COLO668 (cell line): ENCODE data around the gene ZNF398.
"Not testable (repeated sequence)": the region's sequence is repeated elsewhere in the genome, so short reads cannot be mapped to it uniquely, and the experiment has no call there.

Experiments used
- DNase-seq: peaks from one replicate; lab custom pipeline; 2025; ENCODE audit not compliant: unreplicated experiment; lab: John Stamatoyannopoulos, UW

Gene ZNF398, protein sequence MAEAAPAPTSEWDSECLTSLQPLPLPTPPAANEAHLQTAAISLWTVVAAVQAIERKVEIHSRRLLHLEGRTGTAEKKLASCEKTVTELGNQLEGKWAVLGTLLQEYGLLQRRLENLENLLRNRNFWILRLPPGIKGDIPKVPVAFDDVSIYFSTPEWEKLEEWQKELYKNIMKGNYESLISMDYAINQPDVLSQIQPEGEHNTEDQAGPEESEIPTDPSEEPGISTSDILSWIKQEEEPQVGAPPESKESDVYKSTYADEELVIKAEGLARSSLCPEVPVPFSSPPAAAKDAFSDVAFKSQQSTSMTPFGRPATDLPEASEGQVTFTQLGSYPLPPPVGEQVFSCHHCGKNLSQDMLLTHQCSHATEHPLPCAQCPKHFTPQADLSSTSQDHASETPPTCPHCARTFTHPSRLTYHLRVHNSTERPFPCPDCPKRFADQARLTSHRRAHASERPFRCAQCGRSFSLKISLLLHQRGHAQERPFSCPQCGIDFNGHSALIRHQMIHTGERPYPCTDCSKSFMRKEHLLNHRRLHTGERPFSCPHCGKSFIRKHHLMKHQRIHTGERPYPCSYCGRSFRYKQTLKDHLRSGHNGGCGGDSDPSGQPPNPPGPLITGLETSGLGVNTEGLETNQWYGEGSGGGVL

DNA sequence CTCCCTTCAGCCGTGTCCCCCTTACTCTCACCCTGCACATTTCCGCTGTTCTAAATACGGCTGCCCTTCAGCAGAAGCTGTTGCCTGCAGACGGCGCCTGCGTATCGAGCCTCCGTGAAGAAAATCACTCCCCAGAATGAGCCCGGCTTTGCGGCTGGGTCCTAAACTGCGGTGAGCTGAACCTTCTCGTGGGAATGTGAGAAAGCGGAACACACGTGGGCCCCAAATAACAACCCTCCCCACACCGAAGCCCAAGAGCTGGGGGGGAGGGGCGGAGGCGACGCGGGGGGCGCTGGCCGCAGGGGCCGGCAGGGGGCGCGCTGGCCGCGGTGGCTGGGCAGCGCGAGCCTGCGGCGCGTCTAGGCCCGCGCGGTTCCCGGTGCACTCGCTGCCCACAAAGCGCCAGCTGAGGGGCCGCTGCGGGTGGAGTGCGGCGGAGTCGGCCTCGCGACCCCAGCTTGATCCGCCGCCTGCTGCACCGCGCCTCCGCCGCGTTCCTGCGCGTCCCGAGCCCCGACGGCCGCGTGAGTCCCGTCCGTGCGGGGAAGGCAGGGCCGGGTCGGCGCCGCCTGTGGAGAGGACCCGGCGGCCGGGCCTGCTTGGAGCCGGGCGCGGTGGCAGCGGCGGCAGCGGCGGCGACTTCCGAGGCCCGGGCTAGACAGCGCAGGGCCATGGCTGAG lies at the start of gene ZNF398:
Gene ZNF398, plus strand, starts transcription at position 382 of the 680 bp plus-strand sequence. Its CDS starts 290 bp downstream, at position 672.
- DNase-seq: peak; percentile 90

DNA sequence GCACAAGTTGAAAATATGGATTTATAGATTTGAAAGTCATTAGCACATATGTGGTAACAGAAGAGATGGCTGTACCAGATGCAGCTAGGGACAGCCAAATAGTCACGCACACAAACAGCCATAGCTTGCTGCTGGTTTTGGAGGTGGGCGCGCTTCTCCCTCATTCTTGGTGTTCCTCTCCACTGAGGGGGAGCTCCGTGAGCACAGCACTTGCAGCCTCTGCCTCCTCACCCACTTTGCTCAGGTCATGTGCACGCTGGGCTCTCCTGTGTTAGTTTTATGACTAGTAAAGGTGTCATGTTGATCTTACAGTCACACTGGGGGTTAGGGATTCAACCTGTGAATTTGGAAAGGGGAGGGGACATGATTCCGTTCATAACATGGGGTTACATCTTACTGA lies 48.2 kb upstream of the ZNF398 start:
- no peak for DNase-seq

DNA sequence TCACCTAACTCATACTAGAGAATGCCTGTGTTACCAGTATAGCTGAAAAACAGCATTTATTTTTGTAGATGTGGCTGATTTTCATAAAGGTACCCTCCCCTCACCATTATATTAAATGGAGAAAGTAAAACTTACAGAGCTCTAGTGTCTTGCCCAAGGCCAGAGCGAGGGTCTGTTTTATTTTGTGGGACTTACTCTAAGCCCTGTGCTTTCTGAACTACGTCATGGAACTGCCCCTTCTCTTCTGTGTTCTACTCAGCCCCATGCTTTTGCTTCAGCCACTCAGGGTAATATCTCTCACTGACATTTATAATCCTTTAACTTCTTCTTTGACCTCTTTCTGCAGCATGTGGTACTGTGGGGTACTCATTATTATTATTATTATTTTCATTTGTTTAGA lies 46.4 kb upstream of the ZNF398 start:
- DNase-seq: no peak

DNA sequence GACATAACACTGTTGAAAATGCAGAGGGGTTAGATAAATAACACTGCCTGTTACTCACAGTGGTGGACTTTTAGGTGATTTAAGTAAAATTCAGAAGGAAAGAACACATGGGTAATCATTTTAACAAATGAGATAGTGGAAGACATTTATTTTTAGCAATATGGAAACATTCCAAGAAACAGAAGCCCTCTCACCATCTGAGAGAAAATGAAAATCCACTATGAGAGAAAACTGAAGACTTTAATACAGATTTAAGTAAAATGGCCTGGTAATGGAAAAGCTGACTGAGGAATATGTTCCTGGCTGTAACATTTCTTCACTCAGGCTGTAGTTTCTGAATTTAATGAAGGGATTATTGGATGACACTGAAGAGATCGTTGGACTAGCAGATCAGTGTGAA lies 44.6 kb upstream of the ZNF398 start:
- DNase-seq: no peak

DNA sequence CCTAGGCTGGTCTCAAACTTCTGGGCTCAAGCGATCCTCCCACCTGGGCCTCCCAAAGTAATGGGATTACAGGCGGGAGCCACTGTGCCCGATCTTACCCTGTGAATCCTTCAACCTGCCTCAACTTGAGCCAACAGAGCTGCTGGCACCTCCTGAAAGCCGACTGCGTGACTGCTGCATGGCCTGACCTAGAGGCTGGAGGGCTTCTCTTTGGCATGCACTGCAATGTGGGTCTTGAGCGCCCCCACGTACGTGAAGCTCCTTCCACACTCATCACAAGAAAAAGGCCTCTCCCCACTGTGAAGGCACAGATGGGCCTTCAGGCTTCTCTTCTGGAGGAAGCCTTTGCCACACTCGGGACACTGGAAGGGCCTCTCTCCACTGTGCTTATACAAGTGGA lies 43.8 kb upstream of the ZNF398 start:
- DNase-seq: no peak

DNA sequence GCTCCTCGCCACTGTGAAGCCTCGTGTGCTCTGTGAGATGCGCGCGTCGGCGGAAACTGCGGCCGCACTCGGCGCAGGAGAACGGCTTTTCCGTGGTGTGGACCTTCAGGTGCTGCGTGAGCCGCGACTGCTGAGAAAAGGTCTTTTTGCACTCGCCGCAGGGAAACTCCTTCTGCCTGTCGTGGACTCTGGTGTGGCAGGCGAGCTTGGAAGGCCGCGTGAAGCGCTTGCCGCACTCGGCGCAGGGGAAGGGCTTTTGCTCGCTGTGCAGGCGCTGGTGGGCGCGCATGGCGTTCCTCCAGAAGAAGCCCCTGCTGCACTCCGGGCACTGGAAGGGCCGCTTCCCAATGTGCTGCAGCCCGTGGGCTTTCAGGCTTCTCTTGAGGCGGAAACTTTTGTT lies 43.0 kb upstream of the ZNF398 start:
- no peak for DNase-seq

DNA sequence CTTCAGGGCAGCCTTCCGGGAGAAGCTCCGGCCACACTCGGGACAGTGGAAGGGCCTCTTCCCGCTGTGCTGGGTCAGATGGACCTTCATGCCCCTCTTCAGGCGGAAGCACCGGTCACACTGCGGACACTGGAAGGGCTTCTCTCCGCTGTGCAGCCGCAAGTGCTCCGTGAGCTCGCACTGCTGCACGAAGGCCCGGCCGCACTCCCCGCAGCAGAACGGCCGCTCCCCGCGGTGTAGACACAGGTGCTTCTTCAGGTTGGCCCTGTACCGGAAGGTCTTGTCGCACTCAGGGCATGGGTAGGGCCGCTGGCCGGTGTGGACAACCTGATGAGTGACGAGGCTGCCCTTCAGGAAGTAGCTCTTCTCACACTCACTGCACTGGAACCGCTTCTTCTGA lies 42.5 kb upstream of the ZNF398 start:
- DNase-seq: no peak

DNA sequence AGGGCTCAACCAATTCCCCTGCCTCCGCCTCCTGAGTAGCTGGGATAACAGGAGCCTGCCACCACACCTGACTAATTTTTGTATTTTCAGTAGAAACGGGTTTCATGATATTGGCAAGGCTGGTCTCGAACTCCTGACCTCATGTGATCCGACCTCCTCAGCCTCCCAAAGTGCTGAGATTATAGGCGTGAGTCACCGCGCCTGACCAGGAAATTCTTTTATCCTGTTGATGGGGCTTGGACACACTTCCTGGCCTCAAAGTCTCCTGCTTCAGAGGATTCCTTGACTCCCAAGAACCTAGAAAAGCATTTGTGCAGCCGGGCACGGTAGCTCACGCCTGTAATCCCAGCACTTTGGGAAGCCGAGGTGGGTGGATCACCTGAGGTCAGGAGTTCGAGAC lies 37.3 kb upstream of the ZNF398 start:
- DNase-seq: no peak

DNA sequence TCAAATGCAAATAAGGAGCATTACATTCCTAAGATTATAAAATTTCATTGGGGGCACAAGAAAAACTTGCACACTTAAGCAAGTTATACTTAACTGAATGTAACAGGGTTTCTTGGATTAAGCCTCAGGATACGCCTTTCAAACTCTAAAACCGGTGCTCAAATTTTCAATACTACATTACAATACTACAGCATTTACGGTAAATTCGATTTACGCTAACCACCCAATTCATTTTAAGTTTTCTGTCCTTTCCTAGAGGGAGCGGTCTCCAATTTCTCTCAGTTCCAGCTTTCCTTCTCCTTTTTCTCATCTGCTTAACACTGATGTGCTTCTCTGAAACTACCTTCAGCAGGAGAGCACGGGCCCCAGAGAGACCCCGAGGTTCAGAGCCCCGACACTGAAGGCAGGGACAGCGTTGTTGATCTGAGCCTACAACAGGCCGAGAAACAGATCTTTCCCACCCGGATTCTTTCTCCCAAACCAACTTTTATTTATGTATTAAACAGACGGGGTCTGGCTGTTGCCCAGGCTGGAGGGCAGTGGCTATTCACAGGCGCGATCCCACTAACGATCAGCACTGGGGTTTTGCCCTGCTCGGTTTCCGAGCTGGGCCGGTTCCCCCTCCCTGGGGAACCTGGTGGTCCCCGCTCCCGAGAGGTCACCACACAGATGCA lies 21.9 kb upstream of the ZNF398 start:
- no peak for DNase-seq

DNA sequence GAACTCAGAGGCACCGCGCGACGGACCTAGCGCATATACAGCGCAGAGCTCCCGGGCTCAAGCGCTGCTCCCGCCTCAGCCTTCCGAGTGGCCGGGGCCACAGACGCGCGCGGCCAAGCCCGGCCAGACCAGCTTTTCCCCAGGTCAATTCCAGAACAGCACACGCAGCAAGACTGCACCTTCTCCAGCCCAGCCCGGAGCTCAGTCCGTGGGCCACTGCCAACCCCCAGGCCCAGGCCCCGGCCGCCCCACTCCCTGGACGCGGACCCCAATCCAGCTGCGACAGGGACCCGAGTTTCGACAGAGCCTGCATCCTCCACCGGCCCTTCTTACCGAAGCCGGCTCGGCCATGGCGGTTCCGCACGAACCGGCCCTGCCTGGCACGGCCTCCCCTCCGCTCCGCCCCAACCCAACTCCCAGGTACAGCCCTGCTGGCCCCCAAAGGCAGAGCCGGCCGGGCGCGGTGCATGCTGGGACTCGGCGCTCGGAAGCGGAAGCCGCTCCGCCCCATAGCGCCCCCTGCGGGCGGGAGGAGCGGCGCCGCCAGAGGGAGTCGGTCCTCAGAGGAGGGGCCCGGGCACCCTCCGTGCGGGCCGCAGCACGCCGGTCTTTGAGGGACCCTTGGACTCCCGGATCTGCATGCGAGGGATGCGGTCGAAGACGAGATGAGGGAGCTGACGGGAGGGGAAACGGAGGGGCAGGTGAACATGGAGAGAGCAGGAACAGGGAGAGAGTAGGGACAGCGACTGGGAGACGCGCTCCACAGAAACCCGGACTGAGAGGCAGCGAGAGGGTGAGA lies 21.2 kb upstream of the ZNF398 start, which contains the start of gene ZNF425:
Gene ZNF425, minus strand, starts transcription at position 462 of the 799 bp plus-strand sequence. Its CDS starts 111 bp downstream, at position 351.
- peak; percentile 96 for DNase-seq

DNA sequence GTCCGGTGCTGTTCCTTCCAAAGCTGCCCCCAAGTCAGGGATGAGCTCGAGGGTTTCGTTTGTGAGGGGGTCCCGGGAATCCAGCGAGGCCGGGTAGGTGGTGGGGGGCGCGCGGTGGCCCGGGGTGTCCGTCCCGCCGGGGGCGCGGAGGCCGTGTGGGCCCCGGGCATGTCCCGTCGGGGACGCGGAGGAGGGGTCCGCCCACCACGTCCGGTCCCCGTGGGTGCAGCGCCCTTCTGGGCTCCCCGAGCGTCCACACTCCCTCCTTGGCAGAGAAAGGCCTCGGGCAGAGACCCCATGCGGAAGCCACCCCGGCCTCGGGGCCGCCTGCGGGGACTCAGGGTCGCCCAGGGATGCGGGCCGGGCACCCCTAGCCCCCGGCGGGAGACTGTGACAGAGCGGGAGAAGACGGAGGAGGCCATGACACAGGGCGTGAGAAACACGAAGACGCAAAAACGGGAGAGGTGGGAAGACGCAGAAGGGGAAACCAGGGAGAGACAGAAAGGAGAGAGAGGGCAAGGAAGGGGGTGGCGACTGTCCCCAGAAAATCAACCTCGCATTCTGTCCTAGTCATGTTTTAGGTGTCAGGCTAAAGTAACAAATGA lies 20.5 kb upstream of the ZNF398 start:
- peak; percentile 70 for DNase-seq

DNA sequence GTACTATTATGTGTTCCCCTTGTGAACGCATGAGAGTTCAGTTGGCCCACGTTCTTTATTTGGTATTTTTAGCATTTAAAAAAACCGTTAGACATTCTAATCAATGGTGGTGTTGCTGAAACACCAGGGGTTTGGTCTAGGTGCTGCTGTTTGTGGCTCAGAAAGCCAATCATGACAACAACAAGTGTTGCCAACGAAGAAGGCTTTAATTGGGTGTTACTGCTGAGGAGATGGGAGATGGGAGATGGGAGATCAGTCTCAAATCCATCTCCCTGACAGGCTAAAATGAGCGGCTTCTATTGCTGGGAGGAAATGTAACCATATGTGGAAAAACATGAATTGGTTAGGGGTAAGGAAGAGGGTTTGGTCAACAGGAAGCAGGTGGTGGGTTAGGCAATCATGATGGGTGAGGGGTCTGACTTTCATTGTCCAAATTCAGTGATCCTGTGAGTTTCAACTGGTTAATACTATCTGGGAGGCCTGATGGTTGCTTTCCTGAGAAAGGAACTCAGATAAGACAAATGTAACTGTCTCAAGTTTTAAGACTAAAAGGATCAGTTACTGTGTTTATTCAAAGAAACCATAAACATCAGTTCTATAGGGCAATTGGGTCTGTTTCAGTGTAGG lies 16.6 kb upstream of the ZNF398 start:
- DNase-seq: no peak

DNA sequence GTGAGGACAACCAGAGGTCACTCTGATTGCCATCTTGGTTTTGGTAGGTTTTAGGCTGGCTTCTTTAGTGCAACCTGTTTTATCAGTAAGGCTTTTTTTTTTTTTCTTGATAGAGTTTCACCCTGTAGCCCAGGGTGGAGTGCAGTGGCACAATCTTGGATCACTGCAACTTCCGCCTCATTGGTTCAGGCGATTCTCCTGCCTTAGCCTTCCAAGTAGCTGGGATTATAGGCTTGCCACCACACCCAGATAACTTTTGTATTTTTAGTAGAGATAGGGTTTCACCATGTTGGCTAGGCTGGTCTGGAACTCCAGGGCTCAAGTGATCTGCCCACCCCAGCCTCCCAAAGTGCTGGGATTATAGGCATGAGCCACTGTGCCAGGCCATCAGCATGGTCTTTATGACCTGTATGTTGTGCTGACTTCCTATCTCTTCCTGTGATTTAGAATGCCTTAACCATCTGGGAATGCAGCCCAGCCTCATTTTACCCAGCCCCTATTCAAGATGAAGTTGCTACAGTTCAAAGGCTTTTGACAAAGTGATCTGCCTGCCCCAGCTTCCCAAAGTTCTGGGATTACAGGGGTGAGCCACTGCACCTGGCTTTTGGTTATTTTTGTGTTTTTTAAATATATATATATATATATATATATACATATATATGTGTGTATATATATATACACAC lies 14.1 kb upstream of the ZNF398 start:
- no peak for DNase-seq

DNA sequence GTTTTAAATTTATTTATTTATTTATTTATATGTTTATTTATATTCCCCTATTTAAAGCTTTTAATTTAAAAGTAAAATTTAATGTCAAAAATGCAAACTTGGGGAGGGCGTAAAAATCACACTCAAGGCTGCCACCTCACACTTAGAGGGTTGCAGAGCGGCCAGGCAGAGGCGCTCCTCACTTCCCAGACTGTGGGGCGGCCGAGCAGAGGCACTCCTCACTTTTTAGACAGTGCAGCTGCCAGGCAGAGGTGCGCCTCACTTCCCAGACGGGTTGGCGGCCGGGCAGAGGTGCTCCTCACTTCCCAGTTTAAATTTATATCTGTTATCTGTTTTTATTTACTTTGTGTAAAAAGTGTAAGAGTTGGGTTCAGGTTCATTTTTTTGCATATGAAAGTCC lies 11.1 kb upstream of the ZNF398 start:
- no peak for DNase-seq

DNA sequence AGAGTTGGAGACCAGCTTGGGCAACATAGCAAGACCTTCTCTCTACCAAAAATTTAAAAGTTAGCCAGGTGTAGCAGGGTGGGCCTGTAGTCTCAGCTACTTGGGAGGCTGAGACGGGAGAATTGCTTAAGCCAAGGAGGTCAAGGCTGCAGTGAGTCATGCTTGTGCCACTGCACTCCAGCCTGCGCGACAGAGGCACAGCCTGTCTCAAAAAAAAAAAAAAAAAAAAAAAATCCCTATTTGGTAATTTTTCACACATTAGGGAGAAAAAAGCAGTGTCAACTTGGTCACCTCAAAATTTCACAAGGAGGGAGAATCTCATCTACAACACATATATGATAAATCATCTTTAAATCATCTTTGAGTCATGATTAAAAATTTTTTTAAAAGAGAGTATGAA lies 6.4 kb upstream of the ZNF398 start:
- DNase-seq: no peak

DNA sequence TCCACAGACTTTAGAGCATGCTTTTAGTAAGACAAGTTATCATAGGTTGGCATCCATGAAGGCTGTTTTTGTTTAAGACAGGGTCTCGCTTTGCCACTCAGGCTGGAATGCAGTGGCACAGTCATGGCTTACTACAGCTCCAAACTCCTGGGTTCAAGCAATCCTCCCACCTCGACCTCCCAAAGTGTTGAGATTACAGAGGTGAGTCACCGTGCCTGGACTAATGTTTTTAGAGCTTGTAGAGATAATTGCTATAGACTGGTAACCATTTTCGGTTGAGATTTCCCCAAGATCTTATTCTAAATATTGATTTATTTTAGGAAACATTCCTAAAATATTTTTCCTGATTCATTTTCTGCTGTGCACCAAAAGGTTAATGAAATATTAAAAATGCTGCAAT lies 5.4 kb upstream of the ZNF398 start:
- no peak for DNase-seq

DNA sequence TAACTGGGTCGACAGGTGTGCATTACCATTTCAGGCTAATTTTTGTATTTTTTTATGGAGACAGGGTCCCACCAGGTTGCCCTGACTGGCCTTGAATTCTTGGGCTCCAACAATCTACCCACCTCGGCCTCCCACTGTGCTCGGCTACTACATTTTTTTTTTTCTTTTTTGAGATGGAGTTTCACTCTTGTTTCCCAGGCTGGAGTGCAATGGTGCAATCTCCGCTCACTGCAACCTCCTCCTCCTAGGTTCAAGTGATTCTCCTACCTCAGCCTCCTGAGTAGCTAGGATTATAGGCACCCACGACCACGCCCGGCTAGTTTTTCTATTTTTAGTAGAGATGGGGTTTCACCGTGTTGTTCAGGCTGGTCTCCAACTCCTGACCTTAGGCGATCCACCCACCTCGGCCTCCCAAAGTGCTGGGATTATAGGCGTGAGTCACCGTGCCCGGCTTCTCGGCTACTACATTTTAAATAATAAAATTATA lies 2.8 kb upstream of the ZNF398 start:
- DNase-seq: not testable (repeated sequence)

DNA sequence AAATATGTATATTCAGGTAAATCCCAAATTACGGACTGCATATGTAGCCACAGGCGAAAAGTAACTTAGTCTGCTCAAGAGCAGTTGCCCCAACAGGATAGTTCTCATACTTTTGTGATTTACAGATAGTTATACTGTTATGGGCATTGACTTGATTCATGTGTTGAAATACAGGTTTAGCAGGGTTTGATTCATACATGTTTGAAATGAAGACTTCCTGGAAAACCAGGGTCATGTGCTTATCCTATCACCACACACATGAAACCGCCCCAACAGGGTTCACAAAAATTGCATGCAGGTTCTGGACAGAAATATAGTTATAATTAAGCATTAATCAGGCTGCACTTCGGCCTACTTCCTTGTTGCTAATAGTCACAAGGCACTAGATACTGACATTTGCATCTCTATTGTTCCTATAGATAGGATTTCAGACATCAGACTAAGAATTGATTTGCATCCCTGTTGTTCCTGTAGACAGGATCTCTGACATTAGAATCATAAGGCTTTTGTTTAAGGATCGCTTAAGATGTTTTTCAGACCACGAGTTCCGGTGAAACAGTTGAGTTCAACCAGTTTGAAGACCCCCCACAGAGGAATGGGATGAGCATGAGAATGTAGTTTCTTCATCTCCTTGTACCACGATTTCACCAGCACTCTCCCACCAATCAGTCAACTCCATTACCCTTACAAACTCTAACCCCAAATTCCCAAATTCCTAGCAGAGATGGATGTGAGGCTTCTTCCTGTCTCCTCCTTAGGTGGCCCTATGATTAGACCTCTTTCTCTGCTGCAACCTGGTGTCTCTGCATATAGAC lies 2.0 kb upstream of the ZNF398 start:
- DNase-seq: no peak
